ENCODE data around the gene WFDC8.

GRCh38 chr20:45595235-45595634, 16.2 kb upstream of the WFDC8 start:
- no peak for TF ChIP-seq CTCF (IDR thresholded peaks at IDR 0.05)
- no peak for TF ChIP-seq POLR2A (IDR thresholded peaks at IDR 0.05)

Measured in testis (tissue), 2 donors.